Transverse colon (tissue), 4 donors: ENCODE data around the gene FAU. TPM values are rescaled to one million over a fixed set of nuclear protein-coding genes. Genes with fewer than 3 reads are reported as not detected.
"Not testable (repeated sequence)": the region's sequence is repeated elsewhere in the genome, so short reads cannot be mapped to it uniquely, and the experiment has no call there.

Experiments used
- DNase-seq: peaks from one replicate; pipeline ENCODE4 v3.0.0-alpha.2; 2019
- H3K27ac ChIP-seq, 4 donors: fragments of 200-600 bp; sonication (generic); 2 replicates each; pipeline ENCODE4 v1.5.1; 2016 to 2018; ENCODE audit warnings: inconsistent platforms in 4 of 4
- H3K27me3 ChIP-seq: fragments of 200-600 bp; sonication (generic); 2 replicates; pipeline ENCODE4 v1.5.1; 2017; ENCODE audit warnings: inconsistent platforms
- H3K36me3 ChIP-seq, 4 donors: fragments of 200-600 bp; sonication (generic); 2 replicates each; pipeline ENCODE4 v1.5.1; 2017 to 2019; ENCODE audit warnings: inconsistent platforms in 4 of 4
- H3K4me1 ChIP-seq, 4 donors: fragments of 200-600 bp; sonication (generic); 2 replicates each; pipeline ENCODE4 v1.5.1; 2017 to 2020; ENCODE audit warnings: inconsistent platforms in 4 of 4
- H3K4me3 ChIP-seq, 4 donors: fragments of 200-600 bp; sonication (generic); 1 replicate in 1 of 4; 2 replicates in 3 of 4; pipeline versions ENCODE4 v1.5.1 to v1.6.1; 2017 to 2019; ENCODE audit warnings: inconsistent platforms in 4 of 4
- H3K9me3 ChIP-seq, 2 donors: fragments of 200-600 bp; sonication (generic); 2 replicates each; pipeline ENCODE4 v1.5.1; 2017 to 2019; ENCODE audit warnings: inconsistent platforms in 2 of 2
- CTCF ChIP-seq, 5 experiments: fragments of 200-600 bp in 3 of 5; fragments of 450-650 bp in 2 of 5; sonication (generic) in 3 of 5; IDR thresholded peaks; 1 replicate in 2 of 5; 2 replicates in 3 of 5; pipeline ENCODE4 v1.5.1; 2016 to 2017; ENCODE audit warnings: antibody characterized with exemption in 5 of 5, inconsistent platforms in 3 of 5, mild to moderate bottlenecking in 2 of 5, moderate library complexity in 1 of 5
- EP300 ChIP-seq: sonication (generic); formaldehyde crosslinking; IDR thresholded peaks from one replicate; pipeline ENCODE4 v1.6.1; 2017; ENCODE audit warnings: antibody characterized with exemption, low read depth
- POLR2A ChIP-seq: fragments of 450-650 bp; IDR thresholded peaks from one replicate; pipeline ENCODE4 v1.6.1; 2016; ENCODE audit warnings: antibody characterized with exemption, mild to moderate bottlenecking, moderate library complexity
- POLR2AphosphoS5 ChIP-seq, 3 donors: sonication (generic); formaldehyde crosslinking; IDR thresholded peaks; one replicate each; pipeline ENCODE4 v1.6.1; 2016; ENCODE audit warnings: antibody characterized with exemption in 3 of 3
- WGBS, 2 donors: methylation state at CpG; one replicate each; pipeline ENCODE4 v1.1.5; 2018; ENCODE audit warnings: low coverage in 1 of 2; 5-methylcytosine and 5-hydroxymethylcytosine counted together
- in situ Hi-C, 4 donors: fragments of 200-750 bp; cut with MboI; loops; one replicate each; pipeline versions ENCODE4 v1.15.0 to v1.15.1; 2017; ENCODE audit warnings: low sequenced_read_pairs in 3 of 4, low pct_ligation_motif_present in 1 of 4, low pct_unique_long_range_greater_than_20kb in 1 of 4
- intact Hi-C: fragments of 100-400 bp; cut with DNase I; formaldehyde crosslinking; loops from one replicate; pipeline ENCODE4 v1.15.1; 2023; ENCODE audit warnings: low total_unique reads
- total RNA-seq, 4 donors: library from RNA; depleted of rRNA; stranded (reverse); fragments of >200 nt; gene quantifications; one replicate each; pipeline ENCODE4 v1.1.0, GENCODE V29; 2016

The FAU gene
- total RNA-seq, 4 donors from 2014 or later, result 594 to 986 (median 662) TPM

GRCh38 chr11:65152122-65152521 lies 30.2 kb upstream of the FAU start:
- intact Hi-C loops, result no loop called here
- no peak for DNase-seq
- Histone ChIP-seq H3K4me1 (peaks cover 8 to 12% (median 10%) of the 10 kb centered on the region in 4 donors), H3K27me3 (no peaks in the 10 kb centered on the region), H3K27ac (peak overlapping the region in 2 of 4 donors; percentile 63 to 78), H3K36me3 (no peaks in the 10 kb centered on the region), H3K9me3 (no peaks in the 10 kb centered on the region), H3K4me3 (no peak overlapping the region)
- WGBS, 2 donors, result 66 to 73% methylated on average over 2 of the region's 2 CpGs
- in situ Hi-C loops, result no loop called here
- TF ChIP-seq POLR2AphosphoS5 (IDR thresholded peaks at IDR 0.05), result no peak
- no peak for TF ChIP-seq POLR2A
- no peak for TF ChIP-seq EP300
- no peak for TF ChIP-seq CTCF (IDR thresholded peaks at IDR 0.05)

GRCh38 chr11:65151331-65151899 lies 29.5 kb upstream of the FAU start:
- Histone ChIP-seq H3K36me3 (no peaks in the 10 kb centered on the region), H3K4me1 (peaks cover 8 to 13% (median 10%) of the 10 kb centered on the region in 4 donors), H3K27ac (peak overlapping the region; percentile 63 to 78 (median 70)), H3K4me3 (no peak overlapping the region), H3K9me3 (no peaks in the 10 kb centered on the region), H3K27me3 (no peaks in the 10 kb centered on the region)
- DNase-seq, result no peak
- in situ Hi-C loops, result no loop called here
- intact Hi-C loops, result no loop called here
- TF ChIP-seq CTCF (IDR thresholded peaks at IDR 0.05) (no peak), POLR2AphosphoS5 (IDR thresholded peaks at IDR 0.05) (no peak), POLR2A (no peak), EP300 (no peak)
- 74 to 76% methylated on average over 3 of the region's 3 CpGs for WGBS, 2 donors

GRCh38 chr11:65150509-65151299 lies 28.8 kb upstream of the FAU start:
- 29 to 60% methylated on average over 2 to 12 of the region's 12 CpGs for WGBS, 2 donors
- intact Hi-C loops, result no loop called here
- in situ Hi-C loops, result no loop called here

GRCh38 chr11:65150131-65150508 lies 28.2 kb upstream of the FAU start:
- H3K4me3 ChIP-seq, in situ Hi-C loops, intact Hi-C loops, DNase-seq, H3K9me3 ChIP-seq, H3K27me3 ChIP-seq, H3K36me3 ChIP-seq: not testable (repeated sequence)
- Histone ChIP-seq H3K27ac (peak overlapping the region; percentile 63 to 78 (median 70)), H3K4me1 (peaks cover 8 to 15% (median 10%) of the 10 kb centered on the region in 4 donors)
- WGBS, 2 donors, result 75 to 86% methylated on average over 1 to 10 of the region's 10 CpGs

More at GRCh38 chr11:65150509-65151299, 28.8 kb upstream of the FAU start:
- H3K27me3 ChIP-seq, result no peaks in the 10 kb centered on the region
- DNase-seq, result peak; percentile 89
- TF ChIP-seq EP300, result no peak
- TF ChIP-seq POLR2A, result peak; percentile 13
- peak in 2 of 3 donors; percentile 5 to 26 for TF ChIP-seq POLR2AphosphoS5 (IDR thresholded peaks at IDR 0.05)
- peak in 2 of 5 experiments; percentile 26 to 36 for TF ChIP-seq CTCF (IDR thresholded peaks at IDR 0.05)
- no peak overlapping the region for H3K4me3 ChIP-seq
- no peaks in the 10 kb centered on the region for H3K9me3 ChIP-seq
- H3K27ac ChIP-seq, result peak overlapping the region; percentile 63 to 78 (median 70)
- H3K36me3 ChIP-seq, result no peaks in the 10 kb centered on the region
- H3K4me1 ChIP-seq, result peaks cover 8 to 15% (median 10%) of the 10 kb centered on the region in 4 donors
